Astrocyte of the spinal cord (primary cell): Measurements from ENCODE around the gene SERGEF.

Source experiments
- DNase-seq: peaks from one replicate; pipeline ENCODE4 v3.0.0; 2011; ENCODE audit warnings: low read depth, low spot score
- H3K4me3 ChIP-seq: 2 replicates; pipeline ENCODE4 v1.5.1; 2011; ENCODE audit warnings: low read depth, mild to moderate bottlenecking, low read length, moderate library complexity
- CTCF ChIP-seq: IDR thresholded peaks from 2 replicates; pipeline ENCODE4 v1.5.1; 2012; ENCODE audit warnings: low read depth, mild to moderate bottlenecking, low read length, inconsistent platforms
- in situ Hi-C: cut with HindIII; loops from 2 replicates; pipeline ENCODE4 v1.10.0; 2017; ENCODE audit warnings: low sequenced_read_pairs

The SERGEF gene

GRCh38 chr11:17796154-17796553, 216.7 kb downstream of the SERGEF start:
- no peak for TF ChIP-seq CTCF
- DNase-seq, result no peak
- in situ Hi-C loops, result no loop called here
- H3K4me3 ChIP-seq, result no peak overlapping the region

GRCh38 chr11:17794981-17795380, 217.9 kb downstream of the SERGEF start:
- in situ Hi-C loops, result no loop called here
- no peak overlapping the region for H3K4me3 ChIP-seq
- no peak for DNase-seq
- TF ChIP-seq CTCF, result no peak

GRCh38 chr11:17793642-17794170, 219.1 kb downstream of the SERGEF start:
- no peak for TF ChIP-seq CTCF
- in situ Hi-C loops, result no loop called here
- H3K4me3 ChIP-seq, result no peak overlapping the region
- DNase-seq, result no peak

GRCh38 chr11:17792161-17792560, 220.7 kb downstream of the SERGEF start:
- in situ Hi-C loops, result no loop called here
- no peak overlapping the region for H3K4me3 ChIP-seq
- TF ChIP-seq CTCF, result no peak
- no peak for DNase-seq

GRCh38 chr11:17791144-17791543, 221.7 kb downstream of the SERGEF start:
- TF ChIP-seq CTCF, result no peak
- in situ Hi-C loops, result no loop called here
- DNase-seq, result no peak
- no peak overlapping the region for H3K4me3 ChIP-seq

GRCh38 chr11:17790453-17790852, 222.4 kb downstream of the SERGEF start:
- TF ChIP-seq CTCF, result no peak
- H3K4me3 ChIP-seq, result no peak overlapping the region
- DNase-seq, result peak; percentile 54
- in situ Hi-C loops, result no loop called here

GRCh38 chr11:17788084-17788483, 224.8 kb downstream of the SERGEF start:
- in situ Hi-C loops, result no loop called here
- no peak for TF ChIP-seq CTCF
- no peak overlapping the region for H3K4me3 ChIP-seq
- no peak for DNase-seq
